GM18909 (cell line): Measurements from ENCODE around the gene ACSL5.
A peak's percentile ranks its signal among the peaks of the same experiment; 100 is the strongest.
"Not testable (repeated sequence)": the region's sequence is repeated elsewhere in the genome, so short reads cannot be mapped to it uniquely, and the experiment has no call there.

Experiments used
- ATAC-seq: cut with Tn5 transposase; IDR thresholded peaks from one replicate; pipeline ENCODE4 v1.9.1; 2021; ENCODE audit warnings: mild to moderate bottlenecking; ENCODE audit not compliant: unreplicated experiment, poor library complexity

Gene ACSL5

GRCh38 chr10:112454910-112455779, 81.2 kb downstream of the ACSL5 start:
- no peak for ATAC-seq

GRCh38 chr10:112456533-112456932, 82.6 kb downstream of the ACSL5 start:
- ATAC-seq, result no peak

- ATAC-seq, result no peak
Observed at GRCh38 chr10:112460366-112460765, 86.5 kb downstream of the ACSL5 start.

GRCh38 chr10:112461029-112461887, 87.3 kb downstream of the ACSL5 start:
- ATAC-seq, result no peak

GRCh38 chr10:112464074-112464473, 90.2 kb downstream of the ACSL5 start:
- ATAC-seq, result not testable (repeated sequence)

GRCh38 chr10:112465299-112465883, 91.5 kb downstream of the ACSL5 start:
- ATAC-seq, result no peak

GRCh38 chr10:112466802-112467201, 92.9 kb downstream of the ACSL5 start:
- no peak for ATAC-seq

GRCh38 chr10:112467541-112468075, 93.7 kb downstream of the ACSL5 start:
- no peak for ATAC-seq

GRCh38 chr10:112471878-112472487, 98.1 kb downstream of the ACSL5 start:
- peak; percentile 62 for ATAC-seq

- no peak for ATAC-seq
Observed at GRCh38 chr10:112475575-112476218, 101.8 kb downstream of the ACSL5 start.
